Type B pancreatic cell (in vitro differentiated cells): ENCODE results near the gene IFNK. TPM values are rescaled to one million over a fixed set of nuclear protein-coding genes. Genes with fewer than 3 reads are reported as not detected.

Source experiments
- DNase-seq: peaks from one replicate; pipeline ENCODE4 v3.0.0; 2021; ENCODE audit warnings: mixed read lengths; ENCODE audit not compliant: unreplicated experiment; ENCODE audit errors: extremely low spot score
- H3K27ac Mint-ChIP-seq: 2 replicates; pipeline ENCODE4 v1.8.0; 2021; ENCODE audit warnings: mild to moderate bottlenecking, mixed read lengths
- H3K27me3 Mint-ChIP-seq: 2 replicates; pipeline ENCODE4 v1.8.0; 2021; ENCODE audit warnings: mixed read lengths
- H3K36me3 Mint-ChIP-seq: 2 replicates; pipeline ENCODE4 v1.8.0; 2021; ENCODE audit warnings: mixed read lengths
- H3K4me1 Mint-ChIP-seq: one replicate; pipeline ENCODE4 v1.8.0; 2021; ENCODE audit warnings: mixed read lengths; ENCODE audit not compliant: unreplicated experiment
- H3K4me3 Mint-ChIP-seq: 2 replicates; pipeline ENCODE4 v1.8.0; 2021; ENCODE audit warnings: mild to moderate bottlenecking, mixed read lengths
- H3K9me3 Mint-ChIP-seq: 2 replicates; pipeline ENCODE4 v1.8.0; 2021; ENCODE audit warnings: mixed read lengths
- CTCF ChIP-seq: fragments of 200-600 bp; sonication (generic); conservative IDR thresholded peaks from 2 replicates; pipeline ENCODE4 v1.5.0; 2021; ENCODE audit warnings: antibody characterized with exemption, mild to moderate bottlenecking
- total RNA-seq: library from RNA; stranded (reverse); gene quantifications from 2 replicates; pipeline ENCODE4 v1.2.1, GENCODE V29; 2021; ENCODE audit warnings: low replicate concordance

IFNK gene
- total RNA-seq, 1 donor from 2014 or later: not detected

- TF ChIP-seq CTCF: no peak
- Mint-ChIP-seq H3K27ac (no peak overlapping the region), H3K36me3 (no peaks in the 10 kb centered on the region), H3K4me1 (peaks cover 49% of the 10 kb centered on the region), H3K27me3 (no peaks in the 10 kb centered on the region), H3K4me3 (no peak overlapping the region), H3K9me3 (no peaks in the 10 kb centered on the region)
- DNase-seq: no peak
These were observed 10.0 kb downstream of the IFNK start for GRCh38 chr9:27534131-27534530.

- Mint-ChIP-seq H3K9me3 (no peaks in the 10 kb centered on the region), H3K27me3 (no peaks in the 10 kb centered on the region), H3K27ac (no peak overlapping the region), H3K36me3 (no peaks in the 10 kb centered on the region), H3K4me3 (no peak overlapping the region), H3K4me1 (peaks cover 49% of the 10 kb centered on the region)
- no peak for DNase-seq
- TF ChIP-seq CTCF: no peak
These were observed 10.6 kb downstream of the IFNK start for GRCh38 chr9:27534658-27535209.

DNA sequence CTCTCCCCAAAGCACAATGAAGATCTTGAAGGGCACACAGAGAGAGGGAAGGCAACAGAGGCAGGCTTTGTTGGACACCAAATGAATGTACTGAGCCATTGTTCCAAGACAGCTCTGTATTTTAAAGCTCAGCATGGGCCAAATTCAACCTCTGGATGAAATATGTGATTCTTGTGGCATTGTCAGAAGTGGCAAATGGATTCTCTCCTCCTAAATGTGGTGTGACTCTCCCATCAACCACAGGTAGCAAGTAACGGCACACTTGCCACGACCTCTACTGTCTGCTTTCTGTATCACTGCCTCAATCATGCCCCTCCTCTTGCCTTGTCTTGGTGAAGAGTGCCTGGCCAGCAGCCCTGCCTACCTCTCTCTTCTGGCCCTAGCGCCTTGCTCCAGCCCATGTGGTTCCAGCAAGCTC, 11.6 kb downstream of the IFNK start:
- Mint-ChIP-seq H3K4me3 (no peak overlapping the region), H3K36me3 (no peaks in the 10 kb centered on the region), H3K27me3 (no peaks in the 10 kb centered on the region), H3K4me1 (peaks cover 52% of the 10 kb centered on the region), H3K27ac (no peak overlapping the region), H3K9me3 (no peaks in the 10 kb centered on the region)
- peak; percentile 50 for TF ChIP-seq CTCF
- DNase-seq: no peak

GRCh38 chr9:27536168-27536567, 12.1 kb downstream of the IFNK start:
- no peaks in the 10 kb centered on the region for H3K9me3 Mint-ChIP-seq
- no peak overlapping the region for H3K27ac Mint-ChIP-seq
- peaks cover 48% of the 10 kb centered on the region for H3K4me1 Mint-ChIP-seq
- no peak overlapping the region for H3K4me3 Mint-ChIP-seq
- H3K36me3 Mint-ChIP-seq: no peaks in the 10 kb centered on the region
- H3K27me3 Mint-ChIP-seq: no peaks in the 10 kb centered on the region
- no peak for DNase-seq
- no peak for TF ChIP-seq CTCF

- DNase-seq: no peak
- Mint-ChIP-seq H3K4me1 (peaks cover 47% of the 10 kb centered on the region), H3K4me3 (no peak overlapping the region)
These were observed 12.9 kb downstream of the IFNK start for GRCh38 chr9:27537027-27537435.

More at GRCh38 chr9:27537027-27537435, 12.9 kb downstream of the IFNK start:
- TF ChIP-seq CTCF: no peak
- no peaks in the 10 kb centered on the region for H3K27me3 Mint-ChIP-seq
- H3K9me3 Mint-ChIP-seq: no peaks in the 10 kb centered on the region
- no peak overlapping the region for H3K27ac Mint-ChIP-seq
- H3K36me3 Mint-ChIP-seq: no peaks in the 10 kb centered on the region
